Aorta (tissue), 5 donors: ENCODE results near the gene TMTC2. TPM values are rescaled to one million over a fixed set of nuclear protein-coding genes. Genes with fewer than 3 reads are reported as not detected.

ENCODE experiments used
- ATAC-seq: fragments of 200-7000 bp; cut with Tn5 transposase; one replicate; pipeline ENCODE4 v1.9.1; 2022; ENCODE audit warnings: moderate library complexity; ENCODE audit not compliant: low FRiP score
- DNase-seq, 2 donors: peaks; one replicate each; pipeline ENCODE4 v3.0.0-alpha.2; 2020
- H3K27ac ChIP-seq, 2 donors: one replicate each; pipeline ENCODE4 v1.5.1; 2013; ENCODE audit warnings: low read length in 2 of 2, mild to moderate bottlenecking in 2 of 2, moderate library complexity in 2 of 2, control low read depth in 1 of 2, inconsistent platforms in 1 of 2, low read depth in 1 of 2
- H3K27me3 ChIP-seq, 2 donors: one replicate each; pipeline ENCODE4 v1.6.1; 2013; ENCODE audit warnings: control low read depth in 1 of 2, low read length in 1 of 2, mild to moderate bottlenecking in 1 of 2, moderate library complexity in 1 of 2; ENCODE audit not compliant: insufficient read depth in 2 of 2, control insufficient read depth in 1 of 2
- H3K36me3 ChIP-seq, 2 donors: one replicate each; pipeline ENCODE4 v1.6.1; 2013; ENCODE audit warnings: control low read depth in 1 of 2, low read length in 1 of 2, mild to moderate bottlenecking in 1 of 2; ENCODE audit not compliant: insufficient read depth in 2 of 2, control insufficient read depth in 1 of 2
- H3K4me1 ChIP-seq, 2 donors: one replicate each; pipeline ENCODE4 v1.6.1; 2013; ENCODE audit warnings: low read length in 2 of 2, control low read depth in 1 of 2, mild to moderate bottlenecking in 1 of 2, moderate library complexity in 1 of 2; ENCODE audit not compliant: insufficient read depth in 2 of 2, control insufficient read depth in 1 of 2
- H3K4me3 ChIP-seq, 2 donors: one replicate each; pipeline ENCODE4 v1.5.1; 2013; ENCODE audit warnings: low read length in 2 of 2, control low read depth in 1 of 2, mild to moderate bottlenecking in 1 of 2
- H3K9me3 ChIP-seq: one replicate; pipeline ENCODE4 v1.6.1; 2013; ENCODE audit warnings: mild to moderate bottlenecking, low read length; ENCODE audit not compliant: control insufficient read depth
- WGBS, 2 donors: extraction: QIAGEN DNeasy Blood & Tissue Kit; methylation state at CpG; one replicate each; pipeline ENCODE4 v1.1.7; 2013; 5-methylcytosine and 5-hydroxymethylcytosine counted together
- intact Hi-C, 2 donors: fragments of 100-400 bp; cut with DNase I; formaldehyde crosslinking; loops; one replicate each; pipeline versions ENCODE4 v1.14.2 to v1.15.0; 2022
- polyA plus RNA-seq, 2 donors: library from polyadenylated mRNA; stranded (reverse); fragments of 200-250 nt; gene quantifications; one replicate each; pipeline ENCODE4 v1.2.3, GENCODE V29; 2013
- total RNA-seq, 2 donors: library from RNA; stranded (reverse); fragmentation: NEBNext Ultra II Directional; extraction: Animal tissue kit (Norgen Biotek cat#: 25700); gene quantifications; one replicate each; pipeline ENCODE4 v1.2.1, GENCODE V29; 2021
- donor health status: healthy with polysubstance abuse.
- donor health status: Bipolar disorder and iron deficiency.
- donor health status: DM: no; HTN: no; CAD: no.
- donor health status: DM: no; HTN: no; CAD: no.
- donor health status: DM: yes; HTN: yes; CAD: no.

The TMTC2 gene
- total and polyA plus RNA-seq, 4 donors = 0.50 to 10.9 (median 3.7) TPM

DNA sequence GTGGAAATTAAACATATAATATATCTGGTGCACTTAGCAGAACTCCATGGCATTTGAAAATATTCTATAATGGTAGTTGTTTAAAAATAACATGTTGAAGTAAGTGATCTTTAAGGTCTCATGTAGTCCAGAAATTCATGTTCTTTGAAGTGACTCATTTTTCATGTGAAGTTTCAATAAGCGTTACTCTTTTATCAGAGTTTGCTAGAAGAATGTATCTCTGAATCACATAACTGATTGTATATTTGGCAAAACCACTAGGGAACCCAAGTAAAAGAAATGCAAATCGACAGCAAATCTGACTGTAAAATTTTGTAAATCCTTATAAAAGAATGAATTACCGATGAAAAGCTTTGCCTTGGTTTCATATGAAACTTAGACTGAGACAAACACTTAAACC is 463.3 kb downstream of the TMTC2 start:
- H3K27ac ChIP-seq = no peak overlapping the region
- no peaks in the 10 kb centered on the region for H3K4me1 ChIP-seq
- intact Hi-C loops = no loop called here
- H3K4me3 ChIP-seq = no peak overlapping the region
- peaks cover 0 to 2% of the 10 kb centered on the region in 2 donors for H3K27me3 ChIP-seq
- ATAC-seq = no peak
- WGBS, 2 donors = 61 to 66% methylated on average over 3 of the region's 3 CpGs
- no peaks in the 10 kb centered on the region for H3K36me3 ChIP-seq
- DNase-seq = no peak
- no peaks in the 10 kb centered on the region for H3K9me3 ChIP-seq

- ATAC-seq = no peak
- 87 to 91% methylated on average over 3 of the region's 3 CpGs for WGBS, 2 donors
- Histone ChIP-seq H3K36me3 (no peaks in the 10 kb centered on the region), H3K27ac (no peak overlapping the region), H3K4me1 (no peaks in the 10 kb centered on the region), H3K27me3 (peaks cover 0 to 2% of the 10 kb centered on the region in 2 donors), H3K4me3 (no peak overlapping the region), H3K9me3 (no peaks in the 10 kb centered on the region)
- no peak for DNase-seq
- intact Hi-C loops = no loop called here
Measured at GRCh38 chr12:83150465-83151189, 463.9 kb downstream of the TMTC2 start.

GRCh38 chr12:83153177-83153576 is 466.5 kb downstream of the TMTC2 start:
- H3K4me1 ChIP-seq = no peaks in the 10 kb centered on the region
- H3K9me3 ChIP-seq = no peaks in the 10 kb centered on the region
- no peaks in the 10 kb centered on the region for H3K27me3 ChIP-seq
- H3K36me3 ChIP-seq = no peaks in the 10 kb centered on the region
- no peak for DNase-seq
- no peak for ATAC-seq
- no peak overlapping the region for H3K4me3 ChIP-seq
- no peak overlapping the region for H3K27ac ChIP-seq
- intact Hi-C loops = no loop called here

DNA sequence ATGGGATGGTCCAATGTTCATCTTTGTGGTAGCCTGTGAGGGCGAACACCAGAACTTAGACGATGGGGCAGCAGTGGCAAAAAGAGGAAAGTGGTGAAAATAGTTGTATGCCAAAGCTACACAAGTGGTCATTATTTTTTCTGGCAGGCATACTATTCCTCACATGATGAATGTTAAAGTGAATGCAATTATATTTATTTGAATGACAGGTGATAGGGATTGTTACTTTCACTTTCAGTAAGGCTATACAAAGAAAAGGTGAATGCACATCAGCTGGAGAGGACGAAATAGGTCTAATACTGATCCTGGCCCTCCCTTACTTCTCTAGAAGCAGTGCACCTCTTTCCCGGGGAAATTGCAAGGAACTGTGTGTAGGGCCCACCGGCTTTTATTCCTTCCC is 470.1 kb downstream of the TMTC2 start:
- Histone ChIP-seq H3K36me3 (no peaks in the 10 kb centered on the region), H3K9me3 (no peaks in the 10 kb centered on the region), H3K27ac (no peak overlapping the region), H3K4me3 (no peak overlapping the region), H3K27me3 (no peaks in the 10 kb centered on the region), H3K4me1 (no peaks in the 10 kb centered on the region)
- DNase-seq = no peak
- WGBS, 2 donors = 86% methylated on average over 5 of the region's 5 CpGs
- intact Hi-C loops = no loop called here
- ATAC-seq = no peak

DNA sequence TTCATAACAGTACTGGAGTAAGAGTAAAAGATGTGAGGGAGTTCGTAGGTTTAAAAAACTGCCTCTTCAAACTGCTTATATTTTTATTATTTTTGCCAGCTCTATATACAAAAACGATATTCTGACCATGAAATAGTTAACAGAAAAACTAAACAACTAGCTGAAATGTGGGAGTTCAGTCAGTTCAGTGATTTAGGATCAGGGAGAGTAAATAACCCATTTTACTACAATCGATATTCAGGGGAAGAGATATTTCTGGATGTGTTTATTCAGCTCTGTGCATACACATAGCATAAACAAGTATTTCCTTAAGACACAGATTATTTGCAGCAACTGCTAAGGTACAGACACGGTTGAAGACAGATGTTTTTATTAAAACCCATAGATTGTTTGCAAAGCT is 470.9 kb downstream of the TMTC2 start:
- 56 to 67% methylated on average over 4 of the region's 4 CpGs for WGBS, 2 donors
- no peaks in the 10 kb centered on the region for H3K36me3 ChIP-seq
- intact Hi-C loops = no loop called here
- no peaks in the 10 kb centered on the region for H3K9me3 ChIP-seq
- H3K4me1 ChIP-seq = no peaks in the 10 kb centered on the region
- H3K27me3 ChIP-seq = no peaks in the 10 kb centered on the region
- ATAC-seq (no peak), DNase-seq (no peak)
- H3K27ac ChIP-seq = no peak overlapping the region
- H3K4me3 ChIP-seq = no peak overlapping the region

DNA sequence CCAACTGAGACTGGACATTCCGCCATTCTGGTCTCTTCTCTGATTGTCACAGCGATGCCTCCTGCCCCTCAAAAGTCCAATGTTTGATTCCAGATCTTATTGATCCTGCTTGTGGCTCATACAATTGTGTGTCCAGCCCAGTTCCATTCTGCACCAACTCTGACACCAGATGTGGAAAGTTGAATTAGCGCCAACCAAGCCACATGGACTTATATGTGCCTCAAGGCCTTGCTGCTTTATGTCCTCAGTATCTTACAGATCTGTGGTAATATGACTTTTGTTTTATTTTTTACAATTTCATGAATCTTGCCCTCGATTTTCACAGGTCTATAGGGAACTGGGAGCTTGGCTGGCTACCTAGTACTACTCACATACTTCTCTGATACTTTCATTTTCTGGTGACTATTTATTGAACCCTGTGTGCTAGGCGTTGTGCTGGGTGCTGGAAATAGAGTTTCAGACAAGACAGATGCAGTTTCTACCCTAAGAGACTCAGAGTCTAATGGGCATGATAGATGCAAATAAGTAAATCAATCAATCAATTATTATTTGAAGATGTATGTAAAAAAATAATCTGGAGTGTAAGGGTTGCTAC is 472.0 kb downstream of the TMTC2 start:
- Histone ChIP-seq H3K4me3 (no peak overlapping the region), H3K9me3 (no peaks in the 10 kb centered on the region), H3K4me1 (no peaks in the 10 kb centered on the region), H3K27me3 (no peaks in the 10 kb centered on the region), H3K27ac (no peak overlapping the region), H3K36me3 (no peaks in the 10 kb centered on the region)
- intact Hi-C loops = no loop called here
- ATAC-seq = no peak
- 83 to 84% methylated on average over 5 of the region's 5 CpGs for WGBS, 2 donors
- DNase-seq = no peak

- DNase-seq (no peak), ATAC-seq (no peak)
- no peaks in the 10 kb centered on the region for H3K4me1 ChIP-seq
- WGBS, 2 donors = 96 to 100% methylated on average over 1 of the region's 1 CpG
- intact Hi-C loops = no loop called here
- H3K36me3 ChIP-seq = no peaks in the 10 kb centered on the region
- H3K27ac ChIP-seq = no peak overlapping the region
- no peak overlapping the region for H3K4me3 ChIP-seq
- no peaks in the 10 kb centered on the region for H3K27me3 ChIP-seq
- H3K9me3 ChIP-seq = no peaks in the 10 kb centered on the region
Measured at GRCh38 chr12:83161456-83161855, 474.8 kb downstream of the TMTC2 start.

DNA sequence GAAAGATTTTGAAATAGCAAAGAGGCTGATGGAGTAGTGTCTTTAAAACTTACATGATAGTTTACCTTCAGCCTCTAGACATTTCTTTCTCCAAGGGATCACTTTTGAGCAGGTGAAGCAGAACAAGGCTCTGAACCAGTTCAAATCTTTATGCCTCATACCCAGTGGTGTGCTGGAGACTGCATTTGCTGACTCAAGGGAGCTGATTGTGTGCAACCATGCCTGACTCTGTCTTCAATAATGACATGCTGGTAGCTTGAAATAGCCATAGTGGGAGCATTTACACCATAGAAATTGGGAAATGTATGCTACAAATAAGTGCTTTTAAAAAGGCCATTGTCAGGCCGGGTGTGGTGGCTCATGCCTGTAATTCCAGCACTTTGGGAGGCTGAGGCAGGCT is 482.0 kb downstream of the TMTC2 start:
- intact Hi-C loops = no loop called here
- no peak for ATAC-seq
- no peaks in the 10 kb centered on the region for H3K27me3 ChIP-seq
- 87 to 95% methylated on average over 1 of the region's 1 CpG for WGBS, 2 donors
- H3K4me3 ChIP-seq = no peak overlapping the region
- no peaks in the 10 kb centered on the region for H3K9me3 ChIP-seq
- H3K27ac ChIP-seq = no peak overlapping the region
- H3K36me3 ChIP-seq = no peaks in the 10 kb centered on the region
- H3K4me1 ChIP-seq = no peaks in the 10 kb centered on the region
- no peak for DNase-seq

DNA sequence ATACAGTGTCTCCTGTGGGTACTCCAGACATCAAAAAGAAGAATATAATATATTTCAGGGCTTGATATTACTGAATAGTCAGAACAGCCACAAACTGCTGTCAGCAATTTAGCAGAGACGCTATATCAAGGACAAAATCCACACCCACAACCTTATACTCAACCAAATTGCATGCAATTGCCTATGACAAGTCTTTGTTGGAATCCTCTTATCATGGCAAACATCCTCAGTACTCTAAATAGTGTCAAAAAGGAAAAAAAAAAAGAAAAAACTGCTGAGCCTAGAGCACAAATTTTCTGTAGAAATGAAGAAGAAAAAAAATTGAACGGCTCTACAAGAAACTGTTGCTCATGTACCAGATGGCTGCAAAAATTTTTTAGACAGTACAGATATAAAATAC is 485.7 kb downstream of the TMTC2 start:
- intact Hi-C loops = no loop called here
- H3K36me3 ChIP-seq = no peaks in the 10 kb centered on the region
- no peak overlapping the region for H3K4me3 ChIP-seq
- H3K27ac ChIP-seq = no peak overlapping the region
- ATAC-seq (no peak), DNase-seq (no peak)
- H3K4me1 ChIP-seq = no peaks in the 10 kb centered on the region
- H3K9me3 ChIP-seq = no peaks in the 10 kb centered on the region
- H3K27me3 ChIP-seq = no peaks in the 10 kb centered on the region
- 38 to 45% methylated on average over 2 of the region's 2 CpGs for WGBS, 2 donors
